Hepatic stellate cell (primary cell): Measurements from ENCODE around the gene MAPK1.
A peak's percentile ranks its signal among the peaks of the same experiment; 100 is the strongest.
"Not testable (repeated sequence)": the region's sequence is repeated elsewhere in the genome, so short reads cannot be mapped to it uniquely, and the experiment has no call there.

Source experiments
- DNase-seq: peaks from one replicate; pipeline ENCODE4 v3.0.0; 2011; ENCODE audit warnings: low spot score

The MAPK1 gene

GRCh38 chr22:21881841-21882753 lies 14.7 kb upstream of the MAPK1 start:
- DNase-seq: no peak

- peak; percentile 51 for DNase-seq
Observed at GRCh38 chr22:21876486-21877176, 9.2 kb upstream of the MAPK1 start.

- DNase-seq: not testable (repeated sequence)
Observed at GRCh38 chr22:21874953-21875352, 7.5 kb upstream of the MAPK1 start.

DNA sequence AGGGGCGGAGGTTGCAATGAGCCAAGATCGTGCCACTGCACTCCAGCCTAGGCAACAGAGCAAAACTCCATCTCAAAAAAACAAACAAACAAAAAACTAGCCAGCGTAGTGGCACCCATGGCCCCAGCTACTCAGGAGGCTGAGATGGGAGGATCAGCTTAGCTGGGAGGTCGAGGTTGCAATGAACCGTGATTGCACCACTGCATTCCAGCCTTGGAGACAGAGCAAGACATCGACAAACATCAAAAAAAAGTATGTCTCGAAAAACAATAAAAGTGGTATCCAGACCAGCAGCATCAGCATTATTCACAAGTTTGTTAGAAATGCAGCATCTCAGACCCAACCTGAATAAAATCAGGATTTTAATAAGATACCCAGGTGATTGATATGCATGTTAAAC lies 6.2 kb upstream of the MAPK1 start:
- DNase-seq: no peak

DNA sequence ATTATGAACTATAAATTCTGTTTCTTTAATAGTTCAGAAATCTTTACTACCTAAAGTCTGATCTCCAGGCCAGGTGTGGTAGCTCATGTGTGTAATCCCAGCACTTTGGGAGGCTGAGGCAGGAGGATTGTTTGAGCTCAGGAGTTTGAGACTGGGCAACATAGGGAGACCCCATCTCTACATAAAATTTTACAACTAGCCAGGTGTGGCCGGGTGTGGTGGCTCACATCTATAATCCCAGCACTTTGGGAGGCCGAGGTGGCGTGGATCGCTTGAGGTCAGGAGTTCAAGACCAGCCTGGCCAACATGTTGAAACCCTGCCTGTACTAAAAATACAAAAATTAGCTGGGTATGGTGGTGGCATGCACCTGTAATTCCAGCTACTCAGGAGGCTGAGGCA lies 5.3 kb upstream of the MAPK1 start:
- DNase-seq: not testable (repeated sequence)

DNA sequence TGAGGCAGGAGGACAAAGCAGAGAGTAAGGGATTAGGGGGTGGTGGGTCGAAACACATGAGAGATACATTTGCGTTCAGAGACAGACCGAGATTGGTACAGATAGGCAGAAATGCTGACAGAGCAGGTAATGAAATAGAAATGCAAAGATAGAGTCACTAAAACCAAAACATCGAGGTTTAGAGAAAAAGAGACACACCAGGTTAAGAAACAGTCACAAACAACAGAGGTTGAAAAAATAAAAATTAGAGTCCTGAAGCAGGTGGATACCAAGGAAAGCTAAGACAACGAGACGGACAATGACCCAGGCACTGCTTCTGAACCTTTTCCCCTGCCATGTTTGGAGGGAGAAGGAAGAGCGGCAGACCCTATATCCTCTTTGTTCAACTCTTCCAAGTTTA lies 1.2 kb upstream of the MAPK1 start:
- DNase-seq: no peak

- DNase-seq: peak; percentile 24
Observed at GRCh38 chr22:21866833-21867527, 465 bp downstream of the MAPK1 start.

- peak; percentile 59 for DNase-seq
Observed at GRCh38 chr22:21865041-21865440, 2.4 kb downstream of the MAPK1 start.

- no peak for DNase-seq
Observed at GRCh38 chr22:21862386-21863245, 4.8 kb downstream of the MAPK1 start.

- no peak for DNase-seq
Observed at GRCh38 chr22:21861851-21862250, 5.6 kb downstream of the MAPK1 start.

GRCh38 chr22:21861264-21861848 lies 6.1 kb downstream of the MAPK1 start:
- no peak for DNase-seq

- DNase-seq: no peak
Observed at GRCh38 chr22:21860491-21861039, 6.9 kb downstream of the MAPK1 start.

DNA sequence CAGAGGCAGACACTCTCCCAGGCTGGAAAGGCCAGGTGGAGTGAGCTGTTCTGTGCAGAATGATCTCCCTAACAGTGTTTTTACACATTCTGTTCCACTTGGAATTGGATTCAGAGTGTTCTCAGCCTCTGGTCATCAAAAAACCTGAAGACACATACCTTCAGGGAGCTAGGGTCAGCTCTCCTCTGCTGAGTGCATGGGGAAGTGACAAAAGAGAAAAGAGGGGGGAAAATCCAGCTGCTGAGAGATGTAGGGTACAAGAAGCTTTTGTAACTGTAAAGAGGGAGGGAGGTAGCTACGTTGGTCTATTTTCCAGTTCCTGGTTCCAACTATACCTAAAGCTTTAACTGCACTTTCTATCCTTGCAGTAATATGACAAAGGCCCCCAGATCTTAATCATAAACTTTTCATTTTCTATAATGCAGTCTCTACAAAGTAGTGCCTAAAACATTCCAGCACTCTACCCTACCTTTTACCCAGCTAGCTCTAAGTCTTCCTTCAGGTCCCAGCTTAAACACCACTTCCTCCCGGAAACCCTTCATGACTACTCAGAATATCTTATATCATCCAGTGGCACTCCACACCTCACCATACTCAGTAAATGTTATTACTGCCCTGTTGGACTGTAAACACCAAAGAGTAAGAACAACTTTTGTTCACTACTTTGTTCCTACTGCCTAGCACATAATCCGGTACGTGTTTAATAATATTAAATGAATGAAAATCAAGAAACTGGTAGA lies 9.2 kb downstream of the MAPK1 start:
- no peak for DNase-seq

- DNase-seq: no peak
Observed at GRCh38 chr22:21857481-21857914, 9.9 kb downstream of the MAPK1 start.

- DNase-seq: no peak
Observed at GRCh38 chr22:21856868-21857267, 10.6 kb downstream of the MAPK1 start.

DNA sequence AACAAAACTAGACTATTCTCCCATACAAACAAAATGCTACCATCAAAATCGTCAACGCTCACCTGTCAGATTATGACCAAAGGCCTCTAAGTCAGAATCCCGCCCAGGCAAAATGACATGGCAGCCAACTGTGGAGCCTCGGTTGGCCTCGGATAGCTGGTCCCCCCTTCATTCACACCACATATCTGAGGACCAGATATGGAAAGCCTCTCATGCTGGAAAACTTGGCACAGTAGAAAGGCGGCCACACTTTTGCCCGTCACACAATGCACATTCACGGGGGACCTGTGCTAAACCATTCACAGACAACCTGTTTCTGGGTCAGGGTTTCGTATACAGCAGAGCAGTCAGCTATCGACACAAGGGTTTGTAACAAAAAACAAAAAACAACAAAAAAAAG lies 11.2 kb downstream of the MAPK1 start:
- DNase-seq: no peak

- no peak for DNase-seq
Observed at GRCh38 chr22:21855676-21856075, 11.8 kb downstream of the MAPK1 start.

DNA sequence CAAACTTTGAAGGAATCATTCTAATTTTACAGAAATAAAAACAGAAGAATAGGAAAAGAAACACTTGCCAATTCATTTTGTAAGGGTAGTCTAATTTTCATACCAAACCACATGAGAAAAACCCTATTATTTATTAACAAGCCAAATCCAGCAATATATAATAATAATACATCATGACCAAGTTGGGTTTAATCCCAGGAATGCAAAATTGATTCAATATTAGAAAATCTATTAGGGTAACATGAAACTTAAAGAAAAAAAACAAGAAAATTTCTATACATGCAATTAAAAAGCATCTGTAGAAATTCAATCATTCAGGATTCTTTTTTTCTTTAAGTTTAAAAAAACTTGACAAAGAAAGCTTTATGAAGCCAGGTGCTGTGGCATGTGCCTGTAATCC lies 16.8 kb downstream of the MAPK1 start:
- DNase-seq: no peak

GRCh38 chr22:21849489-21849888 lies 18.0 kb downstream of the MAPK1 start:
- no peak for DNase-seq

DNA sequence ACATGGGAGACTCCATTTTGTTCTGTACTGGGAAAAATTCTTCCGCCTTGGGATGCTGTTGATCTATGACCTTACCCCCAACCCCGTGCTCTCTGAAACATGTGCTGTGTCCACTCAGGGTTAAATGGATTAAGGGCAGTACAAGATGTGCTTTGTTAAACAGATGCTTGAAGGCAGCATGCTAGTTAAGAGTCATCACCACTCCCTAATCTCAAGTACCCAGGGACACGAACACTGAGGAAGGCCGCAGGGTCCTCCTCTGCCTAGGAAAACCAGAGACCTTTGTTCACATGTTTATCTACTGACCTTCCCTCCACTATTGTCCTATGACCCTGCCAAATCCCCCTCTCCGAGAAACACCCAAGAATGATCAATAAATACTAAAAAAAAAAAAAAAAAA lies 19.4 kb downstream of the MAPK1 start:
- DNase-seq: not testable (repeated sequence)
